GM19324 (cell line): ENCODE results near the gene KLHDC1.
A peak's percentile ranks its signal among the peaks of the same experiment; 100 is the strongest.
"Not testable (repeated sequence)": the region's sequence is repeated elsewhere in the genome, so short reads cannot be mapped to it uniquely, and the experiment has no call there.

ENCODE experiments used
- ATAC-seq: cut with Tn5 transposase; IDR thresholded peaks from one replicate; pipeline ENCODE4 v1.9.1; 2021; ENCODE audit warnings: mild to moderate bottlenecking, moderate library complexity; ENCODE audit not compliant: unreplicated experiment, low FRiP score

Gene KLHDC1

DNA sequence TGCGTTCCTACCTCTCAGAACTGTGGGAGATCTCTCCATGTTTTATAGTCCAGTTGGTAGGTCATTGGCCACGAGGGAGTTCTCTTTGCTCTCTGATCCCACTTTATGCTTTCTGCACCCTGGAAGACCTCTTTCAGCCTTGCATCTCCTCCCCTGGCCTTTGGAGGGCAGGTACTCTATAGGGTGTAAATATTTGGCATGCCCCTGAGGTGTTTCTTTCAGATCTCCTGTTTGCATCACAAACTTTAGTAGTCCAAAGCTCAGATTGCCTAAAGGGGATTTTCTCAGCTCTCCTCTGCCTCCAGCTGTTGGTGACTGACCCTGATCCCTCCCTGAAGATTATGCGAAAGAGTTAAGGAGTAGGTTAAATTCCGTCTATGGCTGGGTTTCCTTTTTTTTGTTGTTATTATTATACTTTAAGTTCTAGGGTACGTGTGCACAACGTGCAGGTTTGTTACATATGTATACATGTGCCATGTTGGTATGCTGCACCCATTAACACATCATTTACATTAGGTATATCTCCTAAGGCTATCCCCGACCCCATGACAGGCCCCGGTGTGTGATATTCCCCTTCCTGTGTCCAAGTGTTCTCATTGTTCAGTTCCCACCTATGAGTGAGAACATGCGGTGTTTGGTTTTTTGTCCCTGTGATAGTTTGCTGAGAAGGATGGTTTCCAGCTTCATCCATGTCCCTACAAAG lies 29.0 kb downstream of the KLHDC1 start:
- ATAC-seq, result not testable (repeated sequence)

DNA sequence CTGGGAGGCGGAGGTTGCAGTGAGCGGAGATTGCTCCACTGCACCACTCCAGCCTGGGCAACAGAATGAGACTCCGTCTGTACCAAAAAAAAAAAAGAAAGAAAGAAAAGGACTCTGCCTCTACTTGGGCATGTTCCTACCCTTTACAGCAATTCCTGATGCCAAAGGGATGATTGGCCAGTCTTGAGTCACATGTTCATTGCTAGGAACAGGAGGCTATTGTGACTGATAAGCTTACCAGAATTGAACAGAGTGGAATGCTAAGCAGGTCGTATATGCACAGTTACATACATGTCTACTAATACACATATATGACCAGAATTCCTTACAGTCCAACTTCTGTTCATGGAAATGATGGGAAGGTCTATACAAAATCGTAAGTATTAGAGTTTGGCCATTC lies 34.3 kb downstream of the KLHDC1 start:
- ATAC-seq, result no peak

DNA sequence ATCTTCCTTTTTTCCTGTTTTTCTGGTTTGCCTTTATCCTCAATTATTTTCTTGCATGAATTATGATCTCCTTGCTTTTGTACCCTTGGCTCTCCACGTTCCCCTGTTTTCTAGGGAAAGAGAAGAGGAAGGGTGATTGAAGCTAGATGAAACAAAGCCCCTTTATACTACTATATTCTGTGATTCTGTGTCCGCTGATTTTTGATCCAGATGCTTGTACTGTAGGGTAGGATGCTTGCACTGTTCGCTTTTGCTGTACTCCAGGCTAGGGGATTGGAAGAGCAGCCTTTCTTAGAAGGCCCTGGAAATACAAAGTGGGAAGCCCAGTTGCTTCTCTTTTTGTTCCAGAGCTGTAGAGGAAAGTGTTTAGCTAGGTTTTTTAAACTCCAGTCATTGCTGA lies 40.0 kb downstream of the KLHDC1 start:
- ATAC-seq, result no peak

DNA sequence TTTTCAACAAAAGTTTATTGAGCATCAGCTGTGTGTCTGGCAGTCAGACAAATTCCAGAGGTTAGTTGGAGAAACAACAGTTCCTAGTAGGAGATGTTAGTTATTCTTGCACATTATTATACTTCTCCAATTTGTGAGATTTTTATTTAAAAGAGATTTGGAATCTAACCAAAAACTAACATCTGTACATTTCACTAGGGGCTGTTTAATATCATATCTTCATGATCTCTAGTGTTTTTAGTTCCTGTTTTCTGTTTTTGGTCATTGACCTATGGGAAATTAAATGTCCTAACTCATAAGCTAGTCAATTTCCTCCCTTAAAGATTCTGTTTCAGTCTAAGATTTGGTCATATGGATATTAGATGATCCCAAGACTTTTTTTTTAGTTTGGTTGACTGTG lies 40.9 kb downstream of the KLHDC1 start:
- ATAC-seq, result no peak

DNA sequence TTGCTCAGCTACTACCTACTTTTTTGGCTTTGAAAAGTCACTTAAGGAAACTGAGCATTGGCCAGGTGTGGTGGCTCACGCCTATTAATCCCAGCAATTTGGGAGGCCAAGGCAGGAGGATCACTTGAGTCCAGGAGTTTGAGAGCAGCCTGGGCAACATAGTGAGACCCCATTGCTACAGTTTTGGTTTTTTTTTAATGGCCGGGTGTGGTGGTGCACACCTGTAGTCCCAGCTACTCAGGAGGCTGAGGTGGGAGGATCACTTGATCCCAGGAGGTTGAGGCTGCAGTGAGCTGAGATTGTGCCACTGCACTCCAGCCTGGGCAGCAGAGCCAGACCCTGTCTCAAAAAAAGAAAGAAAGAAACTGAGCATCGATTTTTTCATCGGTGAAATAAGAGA lies 42.7 kb downstream of the KLHDC1 start:
- not testable (repeated sequence) for ATAC-seq

DNA sequence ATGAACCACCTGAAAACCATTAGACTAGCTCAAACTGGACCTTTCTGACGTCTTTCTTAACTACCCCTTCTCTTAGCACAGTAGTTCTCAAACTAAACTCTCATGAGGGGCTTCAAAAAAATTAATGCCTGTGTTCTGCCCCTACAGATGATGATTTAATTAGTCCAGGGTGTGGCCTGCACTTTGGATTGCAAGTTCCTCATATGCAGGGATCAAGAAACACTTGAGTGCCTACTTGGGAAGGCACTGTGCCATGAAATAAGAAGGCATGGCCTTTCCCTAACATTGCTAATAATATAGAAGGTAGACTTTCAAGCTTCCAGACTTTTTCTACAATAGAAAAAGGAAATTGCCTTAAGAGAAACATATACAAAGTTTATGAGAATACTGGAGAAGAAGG lies 52.3 kb downstream of the KLHDC1 start:
- no peak for ATAC-seq

DNA sequence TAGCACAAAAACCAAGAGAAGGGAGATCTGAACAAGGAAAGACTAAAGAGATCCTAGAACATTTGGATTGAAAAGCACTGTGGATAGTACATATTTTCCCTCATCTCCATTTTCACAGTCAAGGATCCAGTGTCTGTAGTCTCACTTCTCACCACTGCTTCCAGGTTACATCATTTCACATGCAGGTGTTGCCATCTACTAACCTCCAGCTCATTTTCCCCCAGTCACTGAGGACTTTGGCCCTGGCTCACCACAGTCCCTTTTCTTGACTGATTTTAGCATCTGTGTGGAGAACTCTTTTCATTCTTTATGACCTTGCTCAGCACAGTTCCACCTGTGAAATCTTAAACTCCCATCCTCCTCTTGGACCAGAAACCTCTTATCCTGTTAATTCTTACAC lies 53.6 kb downstream of the KLHDC1 start:
- not testable (repeated sequence) for ATAC-seq

DNA sequence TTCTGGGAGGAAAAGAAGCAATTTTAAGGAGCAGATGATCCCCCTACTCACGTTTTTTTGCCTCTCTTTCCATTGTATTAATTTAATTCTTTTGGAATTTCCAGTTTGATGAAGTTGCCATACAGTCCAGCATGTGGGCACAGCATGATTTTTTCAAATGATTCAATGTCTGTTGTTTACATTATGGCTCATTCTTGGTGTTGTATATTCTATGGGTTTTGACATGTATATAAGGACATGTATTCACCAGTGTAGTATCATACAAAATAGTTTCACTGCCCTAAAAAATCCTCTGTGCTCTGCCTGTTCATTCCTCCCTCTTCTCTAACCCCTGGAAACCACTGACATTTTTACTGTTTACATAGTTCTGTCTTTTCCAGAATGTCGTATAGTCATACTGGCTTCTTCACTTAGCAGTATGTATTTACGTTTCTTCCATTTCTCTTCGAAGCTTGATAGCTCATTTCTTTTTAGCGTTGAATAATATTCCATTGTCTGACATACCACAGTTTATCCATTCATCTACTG lies 61.7 kb downstream of the KLHDC1 start:
- no peak for ATAC-seq

DNA sequence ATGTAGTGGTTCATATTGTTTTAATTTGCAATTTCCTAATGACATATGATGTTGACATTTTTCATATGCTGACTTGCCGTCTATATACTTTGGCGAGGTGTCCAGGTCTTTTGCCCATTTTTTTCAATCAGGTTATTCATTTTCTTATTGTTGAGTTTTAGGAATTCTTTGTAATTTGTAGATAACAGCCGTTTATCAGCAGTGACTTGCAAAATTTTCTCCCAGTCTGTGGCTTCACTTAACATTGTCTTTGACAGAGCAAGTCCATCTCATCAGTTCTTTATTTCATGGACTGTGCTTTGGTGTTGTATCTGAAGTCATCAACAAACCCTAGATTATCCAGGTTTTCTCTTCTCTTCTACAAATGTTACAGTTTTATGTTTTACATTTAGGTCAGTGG lies 62.5 kb downstream of the KLHDC1 start:
- no peak for ATAC-seq

DNA sequence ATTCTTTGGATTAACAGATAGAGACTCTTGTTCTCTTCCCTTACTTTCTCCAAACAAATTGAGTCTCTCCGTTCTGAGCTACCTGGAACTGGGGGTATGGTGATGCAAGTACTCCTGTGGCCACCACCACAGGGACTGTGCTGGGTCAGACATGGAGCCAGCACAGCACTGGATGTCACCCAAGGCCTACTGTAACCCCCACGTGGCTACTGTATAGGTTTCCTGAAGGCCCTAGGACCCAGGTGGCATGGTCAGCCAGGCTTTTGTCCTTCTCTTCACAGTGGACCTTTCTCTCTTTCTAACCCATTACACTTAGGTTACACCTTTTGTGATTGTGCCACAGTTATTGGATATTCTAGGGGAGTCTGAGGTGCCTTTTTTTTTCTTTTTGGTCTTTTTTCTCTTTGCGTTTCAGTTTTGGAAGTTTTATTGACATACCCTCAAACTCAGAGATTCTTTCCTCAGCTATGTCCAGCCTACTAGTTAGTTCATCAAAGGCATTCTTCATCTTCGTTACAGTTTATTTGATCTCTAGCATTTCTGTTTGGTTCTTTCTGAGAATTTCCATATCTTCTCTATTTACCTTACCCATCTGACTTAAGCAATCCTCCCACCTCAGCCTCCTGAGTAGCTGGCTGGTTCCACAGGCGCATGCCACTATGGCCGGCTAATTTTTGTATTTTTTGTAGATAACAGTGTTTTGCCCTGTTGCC lies 69.1 kb downstream of the KLHDC1 start:
- no peak for ATAC-seq

DNA sequence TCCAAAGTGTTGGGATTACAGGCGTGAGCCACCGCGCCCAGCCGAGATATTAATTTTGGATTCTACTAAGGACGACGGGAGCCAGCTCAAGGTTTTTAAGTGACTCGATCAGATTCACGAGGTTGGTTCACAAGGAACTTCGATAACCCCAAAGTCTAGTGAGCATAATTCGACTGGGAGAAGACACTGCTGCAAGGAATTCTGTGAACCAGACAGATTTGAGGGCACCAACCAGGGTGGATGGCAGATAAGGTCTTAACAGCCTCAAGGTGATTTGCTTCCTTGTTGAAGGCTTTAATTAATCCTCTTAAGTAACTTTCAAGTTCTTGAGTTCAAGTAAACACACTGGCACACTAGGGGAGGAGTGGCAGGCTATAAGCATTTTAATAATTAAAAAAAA lies 73.9 kb downstream of the KLHDC1 start:
- no peak for ATAC-seq

DNA sequence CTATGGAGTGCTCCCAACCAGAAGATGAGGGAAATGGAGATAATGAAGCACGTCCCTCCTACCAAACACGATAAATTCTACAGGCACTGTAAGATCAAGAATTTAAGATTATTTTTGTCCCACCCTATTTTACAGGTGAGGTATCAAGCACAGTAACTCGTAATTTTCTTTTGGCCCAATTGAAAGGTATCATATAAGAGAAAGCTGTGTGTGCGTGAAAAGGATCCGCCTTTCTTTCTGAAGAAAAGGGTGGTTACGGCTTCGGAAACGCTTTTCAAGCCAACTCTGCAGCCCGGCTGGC lies 74.3 kb downstream of the KLHDC1 start:
- ATAC-seq, result no peak

DNA sequence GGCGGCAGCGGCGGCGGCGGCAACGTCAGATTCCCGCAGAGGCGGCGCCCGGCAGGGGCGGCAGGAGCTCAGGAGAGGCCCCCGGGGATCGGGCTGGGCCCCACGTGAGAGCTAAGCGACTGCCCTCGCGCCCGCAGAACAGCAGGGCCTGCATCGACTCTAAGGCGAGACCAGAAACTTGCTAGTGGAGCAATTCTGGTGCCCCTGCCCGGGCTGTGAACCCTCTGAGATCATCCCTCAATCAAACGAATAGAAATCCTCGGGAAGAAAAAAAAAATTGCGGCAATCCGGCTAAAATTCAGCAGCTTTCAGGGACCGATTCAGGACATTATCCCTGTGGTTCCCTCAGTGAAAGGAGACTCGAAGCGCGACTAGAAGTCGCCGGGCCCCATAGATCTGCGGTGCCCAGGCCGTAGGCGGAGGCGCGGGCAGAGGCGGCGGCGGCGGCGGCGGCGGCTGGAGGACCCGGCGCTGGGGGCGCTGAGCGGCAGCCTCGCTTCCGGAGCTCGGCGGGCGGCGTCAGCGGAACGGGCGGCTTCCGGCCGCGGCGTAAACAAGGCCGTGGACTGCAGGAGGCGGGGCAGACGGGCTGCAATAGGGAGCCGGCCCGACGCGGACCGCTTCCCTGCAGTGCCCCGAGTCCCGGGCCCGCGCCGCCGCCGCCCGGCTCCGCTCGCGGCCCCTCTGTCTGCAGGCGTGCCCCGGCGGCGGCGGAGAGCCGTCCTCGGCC lies 74.8 kb downstream of the KLHDC1 start, which contains the start of gene KLHDC2:
Gene KLHDC2 (plus strand): TSS at position 583 of the 730 bp plus-strand sequence. CDS start 316 bp downstream, outside the sequence.
- peak; percentile 96 for ATAC-seq

DNA sequence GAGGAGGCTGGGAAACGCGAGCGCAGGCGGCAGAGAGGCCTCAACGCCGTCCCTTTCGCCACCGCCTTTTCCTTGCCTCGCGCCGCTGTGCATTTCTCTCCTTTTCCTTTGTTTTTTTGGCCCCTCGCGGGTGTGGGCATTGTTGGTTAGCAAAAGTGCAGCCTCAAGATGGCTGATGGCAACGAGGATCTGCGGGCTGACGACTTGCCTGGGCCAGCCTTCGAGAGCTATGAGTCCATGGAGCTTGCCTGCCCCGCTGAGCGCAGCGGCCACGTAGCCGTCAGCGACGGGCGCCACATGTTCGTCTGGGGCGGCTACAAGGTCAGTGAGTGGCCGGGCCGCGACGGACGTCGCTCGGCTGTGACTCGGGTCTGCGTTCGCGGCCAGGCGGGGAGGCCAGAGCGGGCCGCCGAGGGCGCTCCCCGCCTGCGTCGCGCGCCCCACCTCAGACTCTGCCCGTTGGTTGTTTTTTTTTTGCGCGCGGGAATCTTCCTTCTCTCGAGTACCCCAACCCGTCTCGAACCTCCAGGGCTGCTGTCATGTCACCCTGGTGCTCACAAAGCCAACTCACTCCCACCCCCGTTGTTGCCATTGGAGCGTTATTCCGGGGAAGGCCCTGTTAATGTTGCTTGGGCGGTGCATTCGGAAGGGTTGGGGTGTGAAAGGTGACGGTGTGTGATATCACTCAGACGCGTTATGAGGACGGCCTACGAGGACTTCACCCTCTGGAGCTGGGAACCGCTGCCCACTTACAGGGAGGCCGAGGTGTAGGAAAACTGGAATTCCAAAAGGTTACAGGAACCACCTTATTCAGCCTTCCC lies 75.6 kb downstream of the KLHDC1 start:
- peak; percentile 27 for ATAC-seq

DNA sequence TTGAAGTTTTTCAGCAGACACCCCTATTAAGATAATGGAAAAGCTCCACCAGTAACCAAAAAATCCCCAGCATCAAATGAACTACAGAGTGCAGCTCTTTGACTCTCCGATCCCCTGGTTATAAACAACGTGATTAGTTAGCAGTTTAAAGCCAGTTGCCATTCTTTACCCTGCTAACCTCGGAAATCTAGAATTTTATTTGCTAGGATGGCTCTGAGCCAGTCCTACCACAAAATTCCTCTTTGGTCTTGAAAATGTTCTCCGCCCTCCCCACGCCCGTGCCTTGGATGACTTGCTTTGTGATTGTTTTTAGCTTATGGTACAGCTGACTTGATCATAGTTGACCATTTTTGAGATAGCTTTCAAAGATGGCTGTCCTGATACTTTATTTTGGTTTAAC lies 76.3 kb downstream of the KLHDC1 start:
- ATAC-seq, result no peak

DNA sequence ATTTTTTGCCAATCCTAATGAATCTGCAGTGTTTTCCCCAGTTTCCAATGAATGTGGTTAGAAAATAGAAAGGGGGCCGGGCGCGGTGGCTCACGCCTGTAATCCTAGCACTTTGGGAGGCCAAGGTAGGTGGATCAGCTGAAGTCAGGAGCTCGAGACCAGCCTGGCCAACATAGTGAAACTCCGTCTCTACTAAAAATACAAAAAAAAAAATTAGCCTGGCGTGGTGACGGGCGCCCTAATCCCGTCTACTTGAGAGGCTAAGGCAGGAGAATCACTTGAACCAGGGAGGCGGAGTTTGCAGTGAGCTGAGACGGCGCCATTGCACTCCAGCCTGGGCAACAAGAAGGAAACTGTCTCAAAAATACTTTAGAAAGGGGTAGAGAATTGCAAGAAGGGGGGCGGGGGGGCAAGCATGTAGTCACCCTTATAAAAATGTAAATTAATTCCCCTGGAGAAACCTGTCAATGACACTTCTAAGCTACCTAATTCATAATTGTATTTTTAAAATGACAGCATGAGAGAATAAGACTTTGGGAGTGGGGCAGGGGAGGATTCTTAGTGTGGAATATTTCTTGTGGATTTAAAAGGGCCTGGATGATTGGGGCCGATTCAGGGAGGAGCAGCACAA lies 76.8 kb downstream of the KLHDC1 start:
- no peak for ATAC-seq

DNA sequence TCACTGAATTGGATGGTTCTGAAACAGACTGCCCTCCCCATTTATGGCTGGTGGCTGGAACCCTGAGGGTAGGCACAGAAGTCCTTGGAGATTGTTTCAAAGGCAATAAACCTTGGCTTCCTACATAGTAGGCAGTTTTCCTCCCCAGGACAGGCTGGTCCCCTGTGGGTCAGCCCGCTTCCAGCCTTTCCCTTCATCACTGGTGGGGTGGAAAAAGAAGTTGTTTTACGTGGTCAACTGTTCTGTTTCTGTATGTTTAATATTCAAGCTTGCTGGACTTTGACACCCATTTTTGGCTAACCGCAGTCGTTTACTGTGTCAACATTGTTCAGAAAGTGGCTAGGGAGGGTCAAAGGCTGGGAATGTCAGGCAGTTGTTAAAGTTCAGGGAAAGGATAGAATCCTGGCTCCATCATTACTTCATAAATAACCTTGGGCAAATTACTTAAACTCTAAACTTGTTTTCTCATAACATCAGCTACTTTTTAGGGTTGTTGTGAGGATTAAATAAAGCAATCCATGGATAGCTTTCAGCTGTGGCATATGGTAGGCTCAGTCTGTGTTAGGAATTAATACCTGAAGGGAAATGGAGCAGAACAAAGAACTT lies 77.4 kb downstream of the KLHDC1 start:
- no peak for ATAC-seq

DNA sequence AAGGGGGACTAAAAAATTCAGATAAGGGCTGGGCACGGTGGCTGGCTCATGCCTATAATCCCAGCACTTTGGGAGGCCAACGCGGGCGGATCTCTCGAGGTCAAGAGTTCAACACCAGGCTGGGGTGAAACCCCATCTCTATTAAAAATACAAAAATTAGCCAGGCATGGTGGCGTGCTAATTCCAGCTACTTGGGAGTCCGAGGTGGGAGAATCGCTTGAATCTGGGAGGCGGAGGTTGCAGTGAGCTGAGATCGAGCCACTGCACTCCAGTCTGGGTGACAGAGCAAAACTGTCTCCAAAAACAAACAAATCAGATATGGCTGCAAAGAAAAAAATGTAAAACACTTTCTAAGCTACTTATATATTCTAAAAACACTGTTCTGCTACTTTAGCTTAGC lies 78.8 kb downstream of the KLHDC1 start:
- not testable (repeated sequence) for ATAC-seq

DNA sequence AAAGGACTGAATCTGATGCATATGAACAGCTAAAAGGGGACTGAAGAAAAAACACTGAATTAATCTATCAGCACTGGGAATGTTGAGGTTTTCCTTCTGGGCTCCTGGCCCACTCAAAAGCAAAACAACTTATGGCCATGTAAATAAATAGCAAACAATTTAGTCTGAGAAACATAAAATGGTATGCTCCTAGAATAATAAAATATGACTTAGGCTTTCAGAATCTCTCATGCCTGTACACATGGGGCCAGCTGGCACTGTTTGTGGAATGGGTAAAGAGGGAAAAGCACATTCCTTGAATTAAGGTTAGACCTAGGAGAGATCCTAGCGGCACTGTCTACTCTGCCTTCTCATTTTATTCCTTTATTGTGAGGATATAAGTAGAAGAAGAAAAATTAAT lies 81.2 kb downstream of the KLHDC1 start:
- ATAC-seq, result no peak

DNA sequence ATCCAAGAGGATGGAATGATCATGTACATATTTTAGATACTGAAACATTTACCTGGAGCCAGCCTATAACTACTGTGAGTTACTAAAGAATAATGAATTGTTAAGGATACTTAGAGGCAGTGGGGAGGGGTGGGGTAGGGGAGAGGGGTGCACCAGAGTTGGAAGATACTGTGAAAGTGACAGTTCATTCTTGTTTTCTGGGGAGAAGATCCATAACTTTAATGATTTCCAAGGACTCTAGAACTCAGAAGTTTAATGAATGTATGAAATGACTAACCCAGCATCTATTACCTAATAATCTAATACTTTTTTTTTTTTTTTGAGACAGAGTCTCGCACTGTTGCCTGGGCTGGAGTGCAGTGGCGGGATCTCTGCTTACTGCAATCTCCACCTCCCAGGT lies 85.5 kb downstream of the KLHDC1 start:
- no peak for ATAC-seq
